GM19240 (cell line): Measurements from ENCODE around the gene TXLNA.

ENCODE experiments used
- DNase-seq: peaks from one replicate; pipeline ENCODE4 v3.0.0; 2011; ENCODE audit warnings: low spot score; ENCODE audit not compliant: insufficient read length

TXLNA gene

GRCh38 chr1:32208891-32209328 is 29.4 kb downstream of the TXLNA start, which contains the start of gene DCDC2B:
DCDC2B (plus strand) TSS chr1:32209089; CDS start chr1:32209094, 5 bp downstream.
- DNase-seq, result no peak

GRCh38 chr1:32215629-32216480 is 36.4 kb downstream of the TXLNA start:
- DNase-seq, result peak; percentile 50

- DNase-seq, result no peak
Measured at GRCh38 chr1:32216566-32216965, 37.1 kb downstream of the TXLNA start.

GRCh38 chr1:32219022-32219421 is 39.5 kb downstream of the TXLNA start:
- no peak for DNase-seq

GRCh38 chr1:32220746-32221580 is 41.5 kb downstream of the TXLNA start:
- DNase-seq, result no peak

- no peak for DNase-seq
Measured at GRCh38 chr1:32221581-32221979, 42.1 kb downstream of the TXLNA start.

- peak; percentile 96 for DNase-seq
Measured at GRCh38 chr1:32221980-32222755, 42.7 kb downstream of the TXLNA start, which contains the start of the genes EIF3I and TMEM234. EIF3I (plus strand) TSS chr1:32222407; CDS start chr1:32222442, 35 bp downstream. TMEM234 (minus strand) TSS chr1:32222353; CDS start chr1:32222322, 31 bp downstream.

GRCh38 chr1:32223683-32224082 is 44.2 kb downstream of the TXLNA start:
- DNase-seq, result no peak

GRCh38 chr1:32224285-32224684 is 44.8 kb downstream of the TXLNA start:
- DNase-seq, result no peak

- no peak for DNase-seq
Measured at GRCh38 chr1:32228771-32229170, 49.3 kb downstream of the TXLNA start.

GRCh38 chr1:32231843-32232432 is 52.5 kb downstream of the TXLNA start:
- DNase-seq, result no peak

- DNase-seq, result no peak
Measured at GRCh38 chr1:32232558-32233304, 53.3 kb downstream of the TXLNA start.

- no peak for DNase-seq
Measured at GRCh38 chr1:32234792-32235191, 55.3 kb downstream of the TXLNA start.

- DNase-seq, result no peak
Measured at GRCh38 chr1:32239337-32239736, 59.9 kb downstream of the TXLNA start.

GRCh38 chr1:32239790-32240139 is 60.3 kb downstream of the TXLNA start:
- no peak for DNase-seq

- no peak for DNase-seq
Measured at GRCh38 chr1:32240140-32240951, 60.9 kb downstream of the TXLNA start.

- DNase-seq, result no peak
Measured at GRCh38 chr1:32241001-32241763, 61.7 kb downstream of the TXLNA start.

- DNase-seq, result no peak
Measured at GRCh38 chr1:32242341-32242851, 62.9 kb downstream of the TXLNA start.
